Measurements from ENCODE around the gene U2AF1L4. TPM values are rescaled to one million over a fixed set of nuclear protein-coding genes. Genes with fewer than 3 reads are reported as not detected.

Gene U2AF1L4
- total and polyA plus RNA-seq, 2 donors (not counting 1 experiment from before 2014, with no cell fraction given) = 62.1 to 89.7 TPM

GRCh38 chr19:35718345-35719041 lies 26.7 kb downstream of the U2AF1L4 start:
- Histone ChIP-seq H2AFZ (ENCODE audit: insufficient read depth, low read depth, low read length, poor library complexity, severe bottlenecking) (peak overlapping the region; percentile 58), H3K9ac (ENCODE audit: low read length) (peak overlapping the region; percentile 64), H3K4me2 (replicated peaks; ENCODE audit: low read depth, low read length, poor library complexity, severe bottlenecking) (peak overlapping the region; percentile 85), H3K4me1 (ENCODE audit: control insufficient read depth in 2 of 2, insufficient read depth in 2 of 2, low read length in 2 of 2) (peaks cover 19 to 51% of the 10 kb centered on the region in 2 donors), H3K27me3 (replicated peaks in 1 of 4; ENCODE audit: control extremely low read depth in 1 of 4, control insufficient read depth in 3 of 4, insufficient read depth in 4 of 4, low read length in 3 of 4) (no peaks in the 10 kb centered on the region), H3K27ac (ENCODE audit: low read length in 2 of 2) (peak overlapping the region; percentile 18 to 65), H4K20me1 (ENCODE audit: control insufficient read depth, insufficient read depth, low read length, poor library complexity, severe bottlenecking) (peaks cover 50% of the 10 kb centered on the region), H3K4me3 (ENCODE audit: control extremely low read depth in 1 of 5, extremely low read depth in 1 of 5, insufficient read depth in 1 of 5, low read depth in 2 of 5, low read length in 4 of 5) (peak overlapping the region; percentile 17 to 71 (median 63)), H3K9me3 (ENCODE audit: control extremely low read depth in 1 of 3, control insufficient read depth in 2 of 3, insufficient read depth in 1 of 3, low read length in 2 of 3) (no peaks in the 10 kb centered on the region), H3K79me2 (ENCODE audit: control insufficient read depth, insufficient read depth, low read length) (peaks cover 68% of the 10 kb centered on the region), H3K36me3 (replicated peaks in 1 of 2; ENCODE audit: control extremely low read depth in 1 of 2, control insufficient read depth in 1 of 2, extremely low read depth in 1 of 2, insufficient read depth in 2 of 2, low read length in 1 of 2) (peaks cover 0 to 34% of the 10 kb centered on the region in 2 experiments)
- intact Hi-C loops (cut with micrococcal nuclease) = loop anchor here (10.0 kb wide), 2 partner anchors 186 to 374 kb away; partner anchors contain the start of genes FFAR1, HCST, NFKBID and TYROBP
- DNase-seq (peak; percentile 57), ATAC-seq (ENCODE audit: low read depth) (no peak)
- Mint-ChIP-seq H3K27ac (peak overlapping the region; percentile 85), H3K4me1 (peaks cover 52% of the 10 kb centered on the region), H3K4me3 (peak overlapping the region; percentile 90), H3K9me3 (ENCODE audit: insufficient read depth) (no peaks in the 10 kb centered on the region), H3K27me3 (no peaks in the 10 kb centered on the region)
- ChIA-PET POLR2A (interaction anchor here (1.2 to 1.8 kb wide), 3 partner anchors 22 to 27 kb away, joined by 4 to 10 read pairs (median 7); partner anchors contain the start of genes IGFLR1, PSENEN and U2AF1L4), CTCF (interaction anchor here (0.8 to 2.6 kb wide), 4 partner anchors 19 to 208 kb away, joined by 3 to 7 read pairs (median 3); no protein-coding TSS in a partner anchor)
- 2% methylated on average over 41 of the region's 42 CpGs for WGBS (ENCODE audit: insufficient coverage)
- TF ChIP-seq CTCF (IDR thresholded peaks at IDR 0.05) (no peak), EZH2 (IDR thresholded peaks at IDR 0.05; ENCODE audit: borderline replicate concordance, insufficient read depth, low read depth, low read length, poor library complexity, severe bottlenecking) (no peak)
